ENCODE data around the gene ZFR2. TPM values are rescaled to one million over a fixed set of nuclear protein-coding genes. Genes with fewer than 3 reads are reported as not detected.
A peak's percentile ranks its signal among the peaks of the same experiment; 100 is the strongest.

ZFR2 gene
- total and polyA plus RNA-seq, 2 of the 8 experiments (the other 6 are each of a cell fraction or from before 2014, with no cell fraction given): 14.5 to 28.4 TPM

DNA sequence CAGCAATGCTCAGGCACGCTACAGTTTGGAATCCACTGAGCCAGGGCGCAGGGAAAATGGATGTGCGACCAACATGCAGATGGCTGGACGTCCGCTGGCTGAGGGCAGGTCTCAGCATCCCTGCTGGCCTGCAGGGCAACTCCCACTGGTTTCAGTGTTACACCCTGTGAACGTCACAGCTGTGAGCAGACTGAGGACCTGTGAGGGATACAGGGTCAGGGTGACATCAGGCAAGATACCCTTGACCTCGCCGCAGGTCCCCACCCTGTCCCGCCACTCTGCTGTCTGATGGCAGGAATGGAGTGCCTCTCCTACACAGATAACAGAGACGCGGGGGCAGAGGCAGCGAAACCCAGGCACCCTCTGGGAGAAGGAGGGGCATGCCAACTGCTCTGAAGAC is 19.1 kb downstream of the ZFR2 start:
- Histone ChIP-seq H3K27ac (ENCODE audit: low read depth, low read length) (no peak overlapping the region), H3K23ac (ENCODE audit: insufficient read length) (no peak overlapping the region), H2AFZ (ENCODE audit: low read length) (no peak overlapping the region), H3K9ac (replicated peaks in 1 of 4; ENCODE audit: extremely low read depth in 1 of 4, low read depth in 3 of 4, low read length in 3 of 4) (no peak overlapping the region), H3K79me2 (ENCODE audit: control insufficient read depth in 1 of 2, insufficient read depth in 2 of 2, low read length in 2 of 2) (no peaks in the 10 kb centered on the region), H2AK5ac (ENCODE audit: low read depth, low read length) (no peak overlapping the region), H3K18ac (ENCODE audit: extremely low read depth, low read length) (no peak overlapping the region), H3K4me2 (ENCODE audit: insufficient read depth in 1 of 2, low read depth in 2 of 2, low read length in 2 of 2) (no peak overlapping the region), H2BK20ac (ENCODE audit: low read length) (no peak overlapping the region), H2BK5ac (ENCODE audit: low read depth, low read length) (no peak overlapping the region), H3K4me1 (replicated peaks in 1 of 4; ENCODE audit: control insufficient read depth in 3 of 4, insufficient read depth in 4 of 4, low read length in 3 of 4) (no peaks in the 10 kb centered on the region), H4K5ac (ENCODE audit: insufficient read length, low read depth, low read length) (no peak overlapping the region), H3K56ac (replicated peaks; ENCODE audit: insufficient read length, low read depth, low read length) (no peak overlapping the region), H4K8ac (ENCODE audit: extremely low read depth, insufficient read depth, low read length) (peak overlapping the region; percentile 7; the same call in 1 of the 2 replicates), H2BK15ac (ENCODE audit: low read length) (no peak overlapping the region), H3K23me2 (ENCODE audit: low read depth, low read length) (no peaks in the 10 kb centered on the region), H3K79me1 (ENCODE audit: low read depth, low read length) (no peaks in the 10 kb centered on the region), H3K9me3 (ENCODE audit: insufficient read depth in 2 of 2, low read depth in 1 of 2, low read length in 1 of 2) (peaks cover 19 to 23% of the 10 kb centered on the region in 2 experiments; a peak in 3 of 4 replicates), H3K14ac (ENCODE audit: insufficient read length) (no peak overlapping the region), H3K4me3 (ENCODE audit: extremely low read depth in 1 of 4, insufficient read depth in 2 of 4, low read depth in 3 of 4, low read length in 4 of 4) (no peak overlapping the region), H2BK12ac (ENCODE audit: low read depth, low read length) (no peak overlapping the region), H4K20me1 (replicated peaks in 1 of 2; ENCODE audit: control insufficient read depth in 1 of 2, insufficient read depth in 2 of 2, low read length in 2 of 2) (no peaks in the 10 kb centered on the region), H4K91ac (replicated peaks; ENCODE audit: insufficient read length, low read length) (no peak overlapping the region), H3K36me3 (ENCODE audit: control insufficient read depth in 2 of 4, insufficient read depth in 4 of 4, low read length in 3 of 4) (peaks cover 0 to 18% (median 5%) of the 10 kb centered on the region in 4 experiments; a peak in 6 of 8 replicates), H2BK120ac (replicated peaks; ENCODE audit: low read depth, low read length) (no peak overlapping the region), H3K27me3 (replicated peaks in 1 of 4; ENCODE audit: control insufficient read depth in 3 of 4, extremely low read depth in 1 of 4, insufficient read depth in 3 of 4, low read length in 3 of 4) (no peaks in the 10 kb centered on the region), H3K4ac (replicated peaks; ENCODE audit: insufficient read length, low read depth, low read length) (no peak overlapping the region)
- ChIA-PET POLR2A (ENCODE audit: partially characterized antibody) (interaction anchor here (1.0 kb wide), 1 partner anchor 136 kb away, joined by 4 read pairs; the partner anchor contains the start of gene EEF2), CTCF (ENCODE audit: partially characterized antibody) (interaction anchor here (1.0 to 3.7 kb wide), 12 partner anchors 8 to 265 kb away, joined by 3 to 21 read pairs (median 6); no protein-coding TSS in a partner anchor)
- DNase-seq (ENCODE audit: low read depth in 1 of 2, low spot score in 2 of 2) (no peak), FAIRE-seq (no peak)
- WGBS, 2 experiments (ENCODE audit: extremely low coverage in 1 of 2, insufficient coverage in 1 of 2, insufficient read length in 1 of 2, insufficient replicate concordance in 2 of 2, low coverage in 1 of 2, low lambda C conversion rate in 2 of 2, missing lambda C conversion rate in 1 of 2): 91% methylated on average over 12 of the region's 12 CpGs; no CpG with 5 or more reads in 1 of the 2 experiments
- TF ChIP-seq ATF3 (IDR thresholded peaks at IDR 0.05; ENCODE audit: insufficient read depth, low read depth, low read length): no peak
- TF ChIP-seq CHD2 (IDR thresholded peaks at IDR 0.05; ENCODE audit: low read length): no peak
- no peak for TF ChIP-seq EGR1 (IDR thresholded peaks at IDR 0.05; ENCODE audit: borderline replicate concordance, low read depth, low read length)
- TF ChIP-seq SP2 (IDR thresholded peaks at IDR 0.05; ENCODE audit: low read length): no peak
- TF ChIP-seq SRF (IDR thresholded peaks at IDR 0.05; ENCODE audit: low read depth, low read length): no peak
- no peak for TF ChIP-seq SAP30 (IDR thresholded peaks at IDR 0.05; ENCODE audit: insufficient read depth, insufficient replicate concordance, low read length)
- TF ChIP-seq NANOG (IDR thresholded peaks at IDR 0.05; ENCODE audit: insufficient read depth, low read depth, low read length, poor library complexity, severe bottlenecking): no peak
- TF ChIP-seq BACH1 (IDR thresholded peaks at IDR 0.05; ENCODE audit: low read length): no peak
- no peak for TF ChIP-seq JUN (IDR thresholded peaks at IDR 0.05; ENCODE audit: low read depth, low read length)
- TF ChIP-seq KDM5A (IDR thresholded peaks at IDR 0.05; ENCODE audit: low read length): no peak
- no peak for TF ChIP-seq USF2 (IDR thresholded peaks at IDR 0.05; ENCODE audit: low read length)
- no peak for TF ChIP-seq CREB1 (IDR thresholded peaks at IDR 0.05)
- TF ChIP-seq EZH2 (IDR thresholded peaks at IDR 0.05; ENCODE audit: low read depth, low read length, severe bottlenecking): no peak

All from H1 (cell line).